GM04504 (cell line): ENCODE results near the gene PLD1.
"Not testable (repeated sequence)": the region's sequence is repeated elsewhere in the genome, so short reads cannot be mapped to it uniquely, and the experiment has no call there.

Source experiments
- DNase-seq: peaks from one replicate; pipeline ENCODE4 v3.0.0-alpha.2; 2012; ENCODE audit warnings: low read depth

Gene PLD1

DNA sequence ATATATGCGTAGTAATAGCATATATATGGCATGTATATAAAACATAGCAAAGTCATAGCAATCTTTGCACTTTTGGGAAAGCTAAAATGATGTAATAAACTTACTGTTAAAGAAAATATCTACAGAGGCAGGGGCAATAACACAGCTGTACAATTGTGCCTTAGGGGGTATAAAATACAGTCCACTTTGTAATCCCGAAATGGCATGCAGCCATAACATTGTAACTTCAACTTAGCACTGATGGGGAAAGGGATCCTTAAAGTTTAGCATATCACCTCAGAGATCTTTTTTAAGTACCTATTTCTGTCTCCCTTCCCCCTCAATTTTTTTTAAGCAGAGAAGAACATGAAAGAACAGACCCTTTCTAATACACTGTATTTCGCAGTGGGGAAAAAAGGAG lies 40.8 kb downstream of the PLD1 start:
- no peak for DNase-seq

DNA sequence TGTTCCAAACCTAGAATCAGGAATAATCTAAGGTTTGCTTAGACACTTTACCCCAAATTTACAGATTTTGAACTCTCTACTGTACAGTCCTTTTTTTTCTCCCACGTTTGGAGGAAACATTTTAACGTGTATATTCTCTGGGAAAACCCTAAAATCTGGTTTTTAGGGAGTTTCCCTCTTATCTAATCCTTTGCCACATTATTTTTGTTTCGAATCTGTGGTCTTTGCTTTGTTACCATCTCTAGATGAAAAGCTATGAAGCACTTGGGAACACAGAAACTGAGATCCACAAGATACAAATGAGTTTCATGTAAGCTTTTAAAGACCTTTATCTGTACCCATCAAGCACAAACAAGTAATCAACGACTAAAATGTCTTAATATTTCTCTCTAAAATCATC lies 41.3 kb downstream of the PLD1 start:
- DNase-seq = no peak

DNA sequence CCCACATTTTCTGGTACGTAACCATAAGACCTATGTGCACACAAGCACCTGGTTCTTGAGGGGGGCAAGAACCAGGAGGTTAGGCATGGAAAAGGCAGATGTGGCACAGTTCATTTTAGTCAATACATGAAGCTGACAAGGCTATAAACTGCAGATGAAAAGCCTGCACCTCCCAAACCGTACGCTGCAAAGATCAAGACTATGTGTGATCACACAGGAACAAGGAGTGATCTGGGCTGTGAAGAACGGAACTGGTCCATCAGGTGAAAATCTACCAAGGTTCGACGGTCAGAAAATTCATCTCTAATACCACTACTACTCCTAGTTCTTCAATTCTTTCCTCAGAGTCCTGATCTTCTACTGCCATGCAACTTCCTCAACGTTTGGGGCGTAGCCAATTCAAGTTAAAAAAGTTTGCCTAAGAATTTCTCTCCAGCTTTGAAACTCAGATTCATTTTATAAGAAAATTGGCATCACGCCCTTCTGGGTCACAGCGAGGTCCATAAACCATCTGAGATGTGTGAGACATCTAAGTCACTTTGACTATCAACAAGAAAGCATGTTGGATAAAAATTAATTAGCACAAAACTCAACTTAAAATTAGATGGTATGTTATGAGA lies 41.9 kb downstream of the PLD1 start:
- no peak for DNase-seq

GRCh38 chr3:171765511-171765887 lies 44.8 kb downstream of the PLD1 start:
- no peak for DNase-seq

GRCh38 chr3:171763392-171763791 lies 46.9 kb downstream of the PLD1 start:
- no peak for DNase-seq

DNA sequence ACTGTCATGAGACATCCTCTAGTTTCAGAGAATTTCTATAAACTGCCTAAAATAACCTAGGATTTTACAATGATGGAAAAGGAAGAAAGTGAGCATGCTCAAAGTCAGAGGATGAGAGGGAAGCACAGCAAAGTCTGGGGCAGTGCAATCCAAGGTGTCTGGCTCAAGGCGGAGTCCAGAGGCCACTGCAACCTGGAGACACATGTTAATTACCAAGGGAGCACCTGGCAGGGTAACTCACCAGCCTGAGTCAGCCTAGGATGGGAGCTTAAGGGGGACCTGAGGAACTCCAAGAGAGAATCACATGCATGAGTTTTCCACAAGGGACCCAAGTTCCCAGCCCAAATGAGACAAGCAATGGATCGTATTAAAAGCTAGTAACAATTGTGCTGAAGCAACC lies 49.8 kb downstream of the PLD1 start:
- DNase-seq = no peak

GRCh38 chr3:171758109-171758508 lies 52.2 kb downstream of the PLD1 start:
- DNase-seq = no peak

GRCh38 chr3:171757361-171758034 lies 52.8 kb downstream of the PLD1 start:
- no peak for DNase-seq

DNA sequence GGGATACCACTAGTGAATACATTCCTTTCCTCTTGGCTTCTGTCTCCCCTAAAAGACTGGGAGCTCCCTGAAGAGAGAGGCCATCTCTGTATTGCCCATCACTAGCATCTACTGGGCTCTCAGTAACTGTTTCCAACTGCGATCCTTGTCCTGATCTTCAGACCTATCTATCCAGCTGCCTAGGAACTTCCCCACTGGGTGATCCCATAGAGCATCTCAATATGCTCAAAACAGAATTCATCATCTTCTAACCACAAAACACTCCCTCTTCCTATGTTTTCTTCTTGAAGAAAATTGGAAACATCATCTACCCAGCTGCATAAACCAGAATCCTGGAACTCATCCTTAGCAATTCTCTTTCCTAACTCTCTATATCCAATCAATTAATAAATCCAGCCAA lies 54.6 kb downstream of the PLD1 start:
- DNase-seq = no peak

DNA sequence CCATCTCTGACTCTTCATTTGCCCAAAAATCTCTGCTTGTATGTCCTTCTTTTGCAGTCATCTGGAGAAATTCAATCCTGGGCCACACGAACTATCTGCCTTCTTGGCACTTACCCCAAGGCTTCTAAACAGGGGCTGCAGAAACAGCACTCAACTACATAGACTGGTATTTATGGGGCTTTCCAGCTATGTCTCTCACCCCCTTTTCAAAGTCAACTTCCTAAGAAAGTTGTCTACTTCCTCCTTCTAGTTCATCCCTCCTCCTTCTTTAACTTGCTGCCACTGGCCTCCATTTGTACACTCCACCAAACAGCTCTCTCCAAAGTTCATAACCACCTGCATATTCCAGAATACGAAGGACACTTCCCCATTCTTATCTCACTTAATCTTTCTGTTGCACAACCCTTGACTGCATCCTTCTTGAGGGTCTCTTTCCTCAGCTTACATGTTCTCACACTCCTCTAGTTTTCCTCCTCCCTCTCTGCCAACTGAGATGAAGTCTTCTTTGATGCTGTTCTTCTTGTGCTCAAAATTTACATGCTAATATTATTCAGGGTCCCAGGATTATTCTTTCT lies 55.2 kb downstream of the PLD1 start:
- DNase-seq = no peak

DNA sequence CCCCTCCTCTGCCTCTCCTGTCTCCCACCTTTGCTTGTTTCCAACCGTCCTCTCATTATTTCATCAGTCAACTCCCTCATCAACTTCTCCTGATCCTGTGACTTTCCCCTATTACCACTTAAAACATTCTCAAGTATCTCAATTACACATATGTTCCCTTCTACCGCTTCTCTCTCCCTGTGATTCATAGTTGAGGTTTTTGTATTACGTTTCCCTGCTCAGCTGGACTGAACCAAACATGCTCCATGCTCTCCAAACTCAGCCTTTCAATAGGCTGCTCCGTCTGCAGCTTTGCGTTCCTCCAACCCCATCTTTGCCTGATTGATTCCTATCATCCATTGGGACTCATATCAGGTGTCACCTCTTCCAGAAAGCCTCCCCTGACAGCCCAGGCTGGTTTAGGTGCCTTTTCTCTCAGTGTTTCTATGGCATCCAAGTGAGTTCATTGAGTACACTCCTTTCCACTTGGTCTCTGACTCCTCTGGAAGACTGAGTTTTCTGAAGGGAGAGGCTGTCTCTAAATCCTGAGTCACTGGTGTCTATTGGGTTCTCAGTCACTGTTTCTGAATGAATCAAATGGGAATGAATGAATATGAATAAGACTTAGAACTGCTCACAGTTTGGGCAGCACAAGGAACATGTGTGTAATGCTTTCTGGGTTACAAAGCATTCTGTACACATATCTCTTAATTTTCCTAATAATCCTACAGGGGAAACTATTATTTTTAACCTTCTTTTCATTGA lies 56.4 kb downstream of the PLD1 start:
- no peak for DNase-seq

DNA sequence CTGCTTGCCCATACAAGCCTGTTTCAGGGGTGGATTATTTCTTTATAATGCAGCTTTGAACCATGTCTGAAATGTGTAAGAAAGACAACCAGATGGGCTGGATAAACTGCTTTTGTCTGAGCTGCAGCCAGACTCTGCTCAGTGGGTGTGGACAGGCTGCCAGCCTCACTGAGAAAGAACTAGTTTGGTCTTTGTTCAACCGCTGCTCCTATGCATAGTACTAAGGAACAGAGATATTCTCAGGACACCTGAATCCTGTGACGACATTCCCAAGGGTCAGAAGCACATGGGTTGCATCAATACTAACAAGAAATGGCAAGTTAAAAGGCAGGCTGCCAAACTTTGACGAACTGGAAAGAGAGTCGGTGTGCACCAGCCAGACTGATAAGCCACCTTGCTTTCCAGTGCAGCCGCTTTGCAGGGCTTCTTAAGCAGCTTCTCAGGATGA lies 57.2 kb downstream of the PLD1 start:
- DNase-seq = no peak

DNA sequence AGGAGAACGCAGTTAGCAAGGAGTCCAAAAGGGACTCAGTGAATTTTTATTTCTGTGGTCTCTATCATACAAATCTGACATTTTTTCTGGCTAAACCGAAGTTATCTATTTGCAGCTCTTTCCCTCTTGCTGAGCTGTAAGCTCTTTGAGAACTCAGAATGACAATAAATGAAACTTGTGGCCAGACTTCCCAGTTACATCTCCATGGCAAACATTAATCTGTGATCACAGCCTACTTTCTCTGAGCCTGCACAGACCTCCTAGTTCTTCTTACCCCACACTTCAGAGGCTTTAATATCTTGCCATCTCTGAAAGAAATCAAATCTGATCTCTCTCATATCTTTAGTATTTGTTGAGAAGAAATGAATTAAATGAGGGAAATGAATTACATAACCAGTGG lies 58.0 kb downstream of the PLD1 start:
- no peak for DNase-seq

DNA sequence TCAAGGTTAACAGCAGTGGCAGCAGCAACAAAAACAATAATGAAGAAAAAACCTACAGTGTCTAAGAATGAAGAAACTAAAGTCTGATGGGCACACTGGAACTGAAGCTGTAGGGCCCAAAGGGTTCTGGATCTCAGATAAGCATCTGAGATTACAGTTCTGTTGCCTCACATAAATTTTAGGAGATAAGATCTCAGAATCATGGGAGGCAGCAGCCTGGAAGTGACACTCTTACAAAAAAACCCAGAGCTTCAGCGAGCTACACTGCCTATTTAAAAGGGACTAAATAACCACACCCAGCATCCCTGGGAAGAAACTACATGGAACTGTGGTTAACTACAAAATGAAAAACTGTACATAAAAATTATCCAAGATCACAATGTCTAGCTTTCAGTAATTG lies 61.2 kb downstream of the PLD1 start:
- DNase-seq = no peak

DNA sequence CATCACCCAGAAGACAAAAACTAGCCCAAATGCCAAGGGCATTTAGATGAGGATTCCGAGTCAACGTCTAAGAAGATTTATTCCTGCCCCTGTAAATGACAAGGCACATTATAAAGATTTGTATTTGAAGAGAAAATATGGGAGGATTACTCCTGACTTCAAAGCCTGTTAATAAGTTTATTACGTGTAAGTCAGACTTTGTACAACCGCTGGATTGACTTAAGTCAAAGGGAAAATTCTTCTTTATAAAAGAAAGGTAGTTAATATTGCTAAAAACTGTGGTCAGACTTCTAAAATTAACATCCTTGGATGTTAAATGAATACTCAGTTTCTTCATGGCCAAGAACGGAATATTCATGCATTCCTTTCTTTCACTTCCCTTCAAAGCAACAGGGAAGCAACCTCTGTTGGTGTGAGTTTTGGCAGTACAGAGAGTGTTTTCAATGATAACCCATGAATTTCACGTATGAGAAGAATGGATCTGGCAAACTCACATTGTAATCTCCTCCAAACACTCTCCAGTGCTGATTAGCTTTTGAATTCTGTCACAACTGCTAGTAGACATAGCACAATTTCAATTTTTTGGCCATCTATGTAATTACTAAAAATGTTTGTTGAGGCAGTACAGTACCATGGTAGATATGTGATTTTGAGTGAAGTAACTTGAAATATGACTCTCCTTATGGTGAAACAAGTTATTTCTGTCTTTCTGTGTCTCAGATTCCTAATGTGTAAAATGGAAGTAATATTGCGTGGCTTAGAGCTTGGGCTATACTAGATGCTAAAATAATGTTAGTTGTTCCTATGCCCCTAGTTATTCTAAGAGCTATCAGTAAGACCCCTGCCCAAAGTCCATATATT lies 62.0 kb downstream of the PLD1 start:
- no peak for DNase-seq

GRCh38 chr3:171747223-171747920 lies 62.9 kb downstream of the PLD1 start:
- no peak for DNase-seq

DNA sequence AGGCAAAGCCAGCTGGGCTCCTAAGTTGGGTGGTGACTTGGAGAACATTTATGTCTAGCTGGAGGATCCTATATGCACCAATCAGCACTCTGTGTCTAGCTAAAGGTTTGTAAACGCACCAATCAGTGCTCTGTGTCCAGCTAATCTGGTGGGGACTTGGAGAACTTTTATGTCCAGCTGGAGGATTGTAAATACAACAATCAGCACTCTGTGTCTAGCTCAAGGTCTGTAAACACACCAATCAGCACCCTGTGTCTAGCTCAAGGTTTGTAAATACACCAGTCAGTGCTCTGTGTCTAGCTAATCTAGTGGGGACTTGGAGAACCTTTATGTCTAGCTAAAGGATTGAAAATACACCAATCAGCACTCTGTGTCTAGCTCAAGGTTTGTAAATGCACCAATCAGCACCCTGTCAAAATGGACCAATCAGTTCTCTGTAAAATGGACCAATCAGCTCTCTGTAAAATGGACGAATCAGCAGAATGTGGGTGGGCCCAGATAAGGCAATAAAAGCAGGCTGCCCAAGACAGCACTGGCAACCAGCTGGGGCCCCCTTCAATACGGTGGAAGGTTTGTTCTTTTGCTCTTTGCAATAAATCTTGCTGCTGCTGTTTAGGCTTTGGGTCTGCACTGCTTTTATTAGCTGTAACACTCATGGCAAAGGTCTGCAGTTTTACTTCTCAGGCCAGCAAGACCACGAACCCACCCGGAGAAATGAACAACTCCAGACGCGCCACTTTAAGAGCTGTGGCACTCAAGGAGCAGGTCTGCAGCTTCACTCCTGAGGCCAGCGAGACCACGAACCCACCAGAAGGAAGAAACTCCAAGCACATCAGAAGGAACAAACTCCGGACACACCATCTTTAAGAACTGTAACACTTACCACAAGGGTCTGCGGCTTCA lies 63.7 kb downstream of the PLD1 start:
- DNase-seq = not testable (repeated sequence)

- DNase-seq = no peak
These were observed 64.5 kb downstream of the PLD1 start for GRCh38 chr3:171745577-171746319.

DNA sequence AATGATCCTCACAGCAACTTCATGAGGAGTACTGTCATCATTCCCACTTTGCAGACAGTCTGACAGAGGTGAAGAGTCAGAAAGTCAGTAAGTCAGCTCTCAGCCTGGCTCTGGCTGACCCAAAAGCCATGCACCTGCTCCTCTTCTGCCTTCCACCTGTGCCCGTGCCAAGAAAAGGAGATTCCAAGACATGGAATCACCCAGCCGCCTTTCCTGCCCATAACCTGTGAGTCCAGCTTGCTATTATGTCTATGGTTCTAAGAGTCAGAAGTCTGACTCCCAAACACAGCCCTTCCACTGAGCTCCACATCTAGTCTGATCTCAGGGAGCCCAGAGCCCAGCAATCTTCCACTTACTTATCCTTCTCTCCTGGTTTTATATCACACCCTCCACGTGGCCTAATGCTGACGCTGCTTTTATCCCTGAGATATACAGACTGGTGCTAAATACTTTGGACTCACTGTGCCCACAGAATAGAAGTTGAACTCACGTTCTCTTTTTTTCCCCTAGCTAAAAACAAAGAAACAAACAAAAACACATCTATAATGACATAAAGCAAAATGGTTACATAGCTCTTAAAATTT lies 66.0 kb downstream of the PLD1 start:
- no peak for DNase-seq
